GM12874 (cell line): ENCODE measurements around the gene FBLN2.

ENCODE experiments used
- TF ChIP-seq, protein P1 (sequence below): IDR thresholded peaks from 2 replicates; pipeline ENCODE4 v1.5.1; 2011; ENCODE audit warnings: low read depth, mild to moderate bottlenecking, control low read depth, low read length, moderate library complexity; ENCODE audit not compliant: insufficient read depth

FBLN2 gene

DNA sequence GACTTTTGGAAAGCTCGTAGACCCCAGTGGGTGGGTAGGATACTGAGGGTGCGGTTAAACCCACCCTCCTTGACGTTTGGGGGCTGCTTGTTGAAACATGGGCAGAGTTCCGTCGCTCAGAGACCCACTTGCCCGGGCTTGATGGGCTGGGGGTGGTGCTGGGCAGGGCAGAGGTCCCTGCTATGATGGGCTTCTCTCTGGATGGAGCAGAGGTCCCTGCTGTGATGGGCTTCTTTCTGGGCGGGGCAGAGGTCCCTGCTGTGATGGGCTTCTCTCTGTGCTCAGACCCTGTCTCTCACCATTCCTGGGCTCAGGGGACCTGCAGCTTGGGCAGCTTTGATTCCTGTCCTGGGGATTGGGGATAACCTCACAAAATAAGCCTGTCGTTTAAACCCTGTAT is 45.2 kb downstream of the FBLN2 start:
- TF ChIP-seq, protein P1, sequence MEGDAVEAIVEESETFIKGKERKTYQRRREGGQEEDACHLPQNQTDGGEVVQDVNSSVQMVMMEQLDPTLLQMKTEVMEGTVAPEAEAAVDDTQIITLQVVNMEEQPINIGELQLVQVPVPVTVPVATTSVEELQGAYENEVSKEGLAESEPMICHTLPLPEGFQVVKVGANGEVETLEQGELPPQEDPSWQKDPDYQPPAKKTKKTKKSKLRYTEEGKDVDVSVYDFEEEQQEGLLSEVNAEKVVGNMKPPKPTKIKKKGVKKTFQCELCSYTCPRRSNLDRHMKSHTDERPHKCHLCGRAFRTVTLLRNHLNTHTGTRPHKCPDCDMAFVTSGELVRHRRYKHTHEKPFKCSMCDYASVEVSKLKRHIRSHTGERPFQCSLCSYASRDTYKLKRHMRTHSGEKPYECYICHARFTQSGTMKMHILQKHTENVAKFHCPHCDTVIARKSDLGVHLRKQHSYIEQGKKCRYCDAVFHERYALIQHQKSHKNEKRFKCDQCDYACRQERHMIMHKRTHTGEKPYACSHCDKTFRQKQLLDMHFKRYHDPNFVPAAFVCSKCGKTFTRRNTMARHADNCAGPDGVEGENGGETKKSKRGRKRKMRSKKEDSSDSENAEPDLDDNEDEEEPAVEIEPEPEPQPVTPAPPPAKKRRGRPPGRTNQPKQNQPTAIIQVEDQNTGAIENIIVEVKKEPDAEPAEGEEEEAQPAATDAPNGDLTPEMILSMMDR = no peak

DNA sequence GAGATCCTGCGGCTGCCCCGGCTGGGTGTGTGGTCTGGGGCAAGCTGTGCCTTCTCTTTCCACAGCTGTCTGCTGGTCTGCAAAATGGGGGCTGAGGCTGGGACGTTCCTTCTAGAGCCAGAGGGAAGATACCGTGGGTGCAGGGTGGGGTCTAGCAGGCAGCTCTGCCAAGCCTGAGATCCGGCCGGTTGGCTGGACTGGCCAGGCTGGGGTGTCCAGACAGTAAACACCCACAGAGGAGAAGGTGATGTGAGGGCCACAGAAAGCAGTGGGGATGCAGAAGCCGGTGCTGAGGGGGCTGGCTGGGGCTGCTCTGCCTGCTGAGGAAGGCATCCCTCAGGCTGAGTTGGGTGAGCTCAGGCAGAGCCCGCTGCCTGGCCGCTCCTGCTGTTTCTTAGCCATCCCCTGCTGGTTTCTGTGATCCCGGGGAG is 46.1 kb downstream of the FBLN2 start:
- TF ChIP-seq, protein P1 = no peak

DNA sequence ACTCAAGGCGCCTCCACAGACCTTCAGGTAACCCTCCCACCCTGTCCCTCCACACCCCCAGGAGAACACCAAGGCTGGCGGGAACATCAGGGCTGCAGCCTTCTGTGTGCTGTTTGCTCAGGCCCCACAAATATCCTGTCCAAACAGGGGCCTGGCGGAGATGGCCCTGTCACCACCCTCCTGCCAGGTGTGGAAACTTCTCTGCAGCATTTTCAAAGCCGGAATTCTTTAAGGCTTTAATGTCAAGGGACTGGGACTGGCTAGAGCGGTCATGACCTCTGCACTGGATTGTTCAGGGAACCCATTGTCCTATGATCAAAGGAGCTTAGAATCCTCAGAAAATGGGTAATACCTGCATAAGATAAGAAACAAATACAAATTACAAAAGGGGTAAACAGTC is 46.6 kb downstream of the FBLN2 start:
- TF ChIP-seq, protein P1 = no peak

DNA sequence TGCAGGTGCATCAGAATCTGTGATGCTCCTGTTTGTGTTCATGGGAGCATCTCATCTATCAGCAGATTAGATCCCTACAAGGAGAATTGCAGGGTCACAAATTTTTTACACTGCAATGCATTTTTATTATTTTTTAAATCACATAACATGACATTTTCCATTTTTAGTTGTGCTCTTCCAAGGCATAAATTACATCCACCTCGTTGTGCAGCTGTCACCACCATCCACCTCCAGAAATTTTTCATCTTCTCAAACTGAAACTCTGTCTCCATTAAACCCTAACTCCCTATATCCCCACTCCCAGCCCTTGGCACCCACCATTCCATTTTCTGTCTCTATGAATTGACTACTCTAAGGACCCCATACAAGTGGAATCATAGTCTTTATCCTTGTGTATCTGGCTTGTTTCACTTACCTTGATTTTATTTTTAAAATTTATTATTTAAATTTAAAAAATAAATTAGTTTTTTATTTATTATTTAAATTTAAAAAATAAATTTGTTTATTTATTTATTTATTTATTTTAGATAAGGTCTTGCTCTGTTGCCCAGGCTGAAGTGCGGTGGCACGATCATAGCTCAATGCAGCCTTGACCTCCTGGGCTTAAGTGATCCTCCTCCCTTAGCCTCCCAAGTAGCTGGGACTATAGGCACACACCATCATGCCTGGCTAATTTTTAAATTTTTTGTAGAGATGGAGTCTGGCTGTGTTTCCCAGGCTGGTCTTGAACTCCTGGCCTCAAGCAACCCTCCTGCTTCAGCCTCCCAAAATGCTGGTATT is 47.7 kb downstream of the FBLN2 start:
- TF ChIP-seq, protein P1 = no peak

DNA sequence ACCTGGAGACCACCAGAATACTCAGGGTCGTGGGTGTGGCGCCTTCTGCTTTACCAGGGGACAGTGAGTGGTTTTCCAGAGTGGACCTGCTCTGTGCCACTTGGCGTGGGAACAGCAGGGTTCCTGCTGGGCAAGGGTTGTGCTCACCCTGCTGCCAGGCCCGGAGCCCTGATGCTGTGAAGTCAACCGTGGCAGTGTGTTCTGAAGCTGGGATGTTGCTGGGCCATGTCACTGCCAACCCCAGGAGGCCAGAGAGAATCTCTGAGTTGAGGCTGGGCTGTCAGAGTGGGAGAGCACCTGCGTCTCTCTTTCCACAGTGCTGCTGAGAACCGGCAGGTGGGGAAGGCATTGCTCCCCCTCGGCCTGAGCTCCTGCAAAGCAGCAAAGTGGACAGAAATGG is 48.7 kb downstream of the FBLN2 start:
- TF ChIP-seq, protein P1 = no peak

DNA sequence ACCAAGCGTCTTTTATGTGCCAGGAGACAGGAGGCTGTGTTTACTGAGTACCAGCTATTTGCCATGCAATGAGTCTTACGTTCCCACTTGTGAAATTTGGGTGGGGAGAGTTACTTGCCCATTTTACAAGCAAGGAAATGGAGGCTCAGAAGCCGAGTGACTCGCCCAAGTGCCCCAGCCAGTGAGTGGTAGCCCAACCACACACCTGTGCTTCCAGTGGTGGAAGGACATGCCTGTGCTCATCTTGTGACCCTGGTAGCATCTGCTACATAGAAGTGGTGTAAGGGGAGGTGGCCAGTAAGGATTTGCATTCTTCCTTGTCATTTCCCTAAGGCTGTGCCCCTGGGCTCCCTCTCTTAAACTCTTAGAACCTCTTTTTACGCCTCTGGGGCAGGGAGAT is 49.3 kb downstream of the FBLN2 start:
- TF ChIP-seq, protein P1 = no peak

DNA sequence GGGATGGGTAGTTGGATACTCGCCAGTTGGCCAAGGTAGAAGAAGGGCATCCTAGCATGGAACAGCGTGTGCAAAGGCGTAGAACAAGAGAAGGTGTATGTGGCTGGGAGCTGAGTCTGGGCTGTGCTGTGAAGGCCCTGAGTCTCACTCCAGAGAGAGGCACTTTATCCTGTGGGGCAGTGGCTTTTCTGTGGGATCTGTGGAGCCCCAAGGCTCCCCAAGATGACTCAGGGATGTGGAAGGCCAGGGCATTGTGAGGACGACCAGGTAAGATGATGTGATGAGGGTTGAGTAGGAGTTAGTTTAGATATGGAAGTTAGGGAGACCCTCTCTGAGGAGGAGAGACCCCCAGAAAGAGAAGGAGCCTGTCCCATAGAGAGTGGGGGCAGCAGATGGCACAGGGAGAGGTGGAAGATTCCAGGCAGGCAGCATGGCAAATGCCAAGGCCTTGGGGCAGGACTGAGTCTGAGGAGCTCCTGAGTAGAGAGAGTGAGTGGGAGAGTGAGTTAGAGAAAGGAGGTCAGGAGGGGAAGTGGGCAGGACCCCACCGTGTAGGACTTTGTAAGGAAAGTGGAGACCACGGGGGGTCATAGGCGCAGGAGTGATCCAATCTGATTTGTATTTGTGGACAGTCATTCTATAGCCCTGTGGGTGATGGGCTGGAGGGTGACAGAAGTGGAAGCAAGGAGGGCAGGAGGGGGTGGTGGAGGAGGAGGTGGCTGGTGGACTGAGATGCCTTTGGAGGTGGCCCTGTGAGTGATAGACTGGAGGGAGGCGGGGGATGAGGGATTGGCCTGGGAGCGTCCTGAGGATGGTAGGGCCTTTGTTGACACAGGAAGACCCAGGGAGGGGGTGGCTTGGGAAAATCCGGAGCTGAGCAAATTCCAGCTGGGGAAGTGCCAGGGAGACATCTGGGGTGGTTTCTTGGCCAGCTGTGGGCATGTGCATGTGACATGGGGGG is 50.3 kb downstream of the FBLN2 start:
- TF ChIP-seq, protein P1 = no peak
